Neural crest cell (in vitro differentiated cells): ENCODE measurements around the gene OSBP2. TPM values are rescaled to one million over a fixed set of nuclear protein-coding genes. Genes with fewer than 3 reads are reported as not detected.
"Not testable (repeated sequence)": the region's sequence is repeated elsewhere in the genome, so short reads cannot be mapped to it uniquely, and the experiment has no call there.

Experiments used
- DNase-seq: peaks from one replicate; pipeline ENCODE4 v3.0.0; 2021; ENCODE audit warnings: low read depth, mixed read lengths, low spot score
- H3K27ac Mint-ChIP-seq: one replicate; pipeline ENCODE4 v1.8.0; 2021; ENCODE audit warnings: mild to moderate bottlenecking, mixed read lengths; ENCODE audit not compliant: unreplicated experiment
- H3K27me3 Mint-ChIP-seq: 2 replicates; pipeline ENCODE4 v1.8.0; 2021; ENCODE audit warnings: low read depth, mild to moderate bottlenecking, mixed read lengths
- H3K36me3 Mint-ChIP-seq: 2 replicates; pipeline ENCODE4 v1.8.0; 2021; ENCODE audit warnings: low read depth, mild to moderate bottlenecking, mixed read lengths
- H3K4me1 Mint-ChIP-seq: 2 replicates; pipeline ENCODE4 v1.8.0; 2021; ENCODE audit warnings: mixed read lengths
- H3K4me3 Mint-ChIP-seq: one replicate; pipeline ENCODE4 v1.8.0; 2021; ENCODE audit warnings: mild to moderate bottlenecking, mixed read lengths
- H3K9me3 Mint-ChIP-seq: 2 replicates; pipeline ENCODE4 v1.8.0; 2021; ENCODE audit warnings: mixed read lengths
- total RNA-seq: library from RNA; stranded (reverse); gene quantifications from 2 replicates; pipeline ENCODE4 v1.2.1, GENCODE V29; 2021
- TF ChIP-seq, protein P1 (sequence below): fragments of 200-600 bp; sonication (generic); conservative IDR thresholded peaks from 2 replicates; pipeline ENCODE4 v1.5.0; 2021; ENCODE audit warnings: antibody characterized with exemption, mild to moderate bottlenecking

Gene OSBP2
- total RNA-seq, 1 donor from 2014 or later = 2.8 TPM

DNA sequence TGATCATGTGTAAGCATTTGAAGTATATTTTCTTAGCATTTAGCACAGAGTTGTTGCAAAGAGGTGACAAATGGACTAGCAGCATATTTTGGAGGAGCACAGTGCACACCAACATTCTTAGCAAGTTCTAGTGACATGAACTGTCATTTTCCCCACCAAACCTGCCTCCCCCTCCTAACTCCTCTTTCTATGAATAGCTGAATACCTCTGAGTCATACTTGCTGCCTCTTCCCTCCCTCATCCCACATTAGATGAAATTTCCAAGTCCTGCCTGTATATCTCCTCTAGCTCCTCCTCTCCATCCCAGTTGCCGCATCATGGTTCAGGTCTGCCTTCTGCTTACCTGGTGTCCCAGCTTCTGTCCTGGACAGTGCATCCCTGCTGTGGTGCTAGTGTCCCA is 7.2 kb downstream of the OSBP2 start:
- Mint-ChIP-seq H3K4me3 (no peak overlapping the region), H3K27ac (no peak overlapping the region), H3K4me1 (peaks cover 15% of the 10 kb centered on the region), H3K36me3 (no peaks in the 10 kb centered on the region), H3K9me3 (no peaks in the 10 kb centered on the region), H3K27me3 (peaks cover 5% of the 10 kb centered on the region)
- TF ChIP-seq, protein P1, sequence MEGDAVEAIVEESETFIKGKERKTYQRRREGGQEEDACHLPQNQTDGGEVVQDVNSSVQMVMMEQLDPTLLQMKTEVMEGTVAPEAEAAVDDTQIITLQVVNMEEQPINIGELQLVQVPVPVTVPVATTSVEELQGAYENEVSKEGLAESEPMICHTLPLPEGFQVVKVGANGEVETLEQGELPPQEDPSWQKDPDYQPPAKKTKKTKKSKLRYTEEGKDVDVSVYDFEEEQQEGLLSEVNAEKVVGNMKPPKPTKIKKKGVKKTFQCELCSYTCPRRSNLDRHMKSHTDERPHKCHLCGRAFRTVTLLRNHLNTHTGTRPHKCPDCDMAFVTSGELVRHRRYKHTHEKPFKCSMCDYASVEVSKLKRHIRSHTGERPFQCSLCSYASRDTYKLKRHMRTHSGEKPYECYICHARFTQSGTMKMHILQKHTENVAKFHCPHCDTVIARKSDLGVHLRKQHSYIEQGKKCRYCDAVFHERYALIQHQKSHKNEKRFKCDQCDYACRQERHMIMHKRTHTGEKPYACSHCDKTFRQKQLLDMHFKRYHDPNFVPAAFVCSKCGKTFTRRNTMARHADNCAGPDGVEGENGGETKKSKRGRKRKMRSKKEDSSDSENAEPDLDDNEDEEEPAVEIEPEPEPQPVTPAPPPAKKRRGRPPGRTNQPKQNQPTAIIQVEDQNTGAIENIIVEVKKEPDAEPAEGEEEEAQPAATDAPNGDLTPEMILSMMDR = no peak
- no peak for DNase-seq

DNA sequence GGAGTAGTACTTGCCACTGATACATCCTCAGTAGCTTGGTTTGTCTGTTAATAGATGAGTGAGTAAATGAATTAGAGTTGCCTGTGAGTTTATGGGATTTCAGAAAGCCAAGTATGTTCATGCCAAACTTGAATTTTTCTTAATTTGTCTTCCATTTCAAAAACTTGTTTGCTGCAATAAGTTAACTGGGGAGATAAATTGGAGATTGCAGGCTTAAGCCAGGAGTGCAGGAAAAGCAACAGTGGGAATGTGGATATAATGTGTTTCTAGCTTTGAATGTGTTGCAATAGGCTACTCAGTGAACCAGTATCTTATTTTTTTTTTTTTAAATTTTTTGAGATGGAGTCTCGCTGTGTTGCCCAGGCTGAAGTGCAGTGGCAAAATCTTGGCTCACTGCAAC is 8.2 kb downstream of the OSBP2 start:
- H3K36me3 Mint-ChIP-seq = no peaks in the 10 kb centered on the region
- TF ChIP-seq, protein P1 = no peak
- H3K4me3 Mint-ChIP-seq = no peak overlapping the region
- peaks cover 15% of the 10 kb centered on the region for H3K4me1 Mint-ChIP-seq
- no peaks in the 10 kb centered on the region for H3K9me3 Mint-ChIP-seq
- H3K27me3 Mint-ChIP-seq = no peaks in the 10 kb centered on the region
- no peak overlapping the region for H3K27ac Mint-ChIP-seq
- no peak for DNase-seq

DNA sequence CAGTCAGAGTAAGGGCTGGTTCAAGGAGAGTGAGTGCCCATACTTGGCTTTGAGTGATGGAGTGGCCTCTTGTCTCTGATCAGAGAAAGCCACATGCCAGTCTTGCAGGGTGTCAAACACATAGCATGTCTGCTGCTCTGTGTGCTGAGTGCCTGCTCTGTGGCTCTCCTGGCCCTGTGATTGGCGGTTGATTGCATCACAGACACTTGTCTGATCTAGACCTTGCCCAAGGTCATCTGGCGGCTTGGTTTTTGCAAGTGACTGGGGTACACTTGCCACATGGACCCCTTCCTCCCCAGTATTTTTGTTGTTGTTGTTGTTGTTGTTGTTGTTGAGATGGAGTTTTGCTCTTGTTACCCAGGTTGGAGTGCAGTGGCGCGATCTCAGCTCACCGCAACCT is 10.3 kb downstream of the OSBP2 start:
- Mint-ChIP-seq H3K36me3 (no peaks in the 10 kb centered on the region), H3K9me3 (no peaks in the 10 kb centered on the region), H3K4me1 (peaks cover 15% of the 10 kb centered on the region), H3K4me3 (no peak overlapping the region), H3K27ac (no peak overlapping the region), H3K27me3 (no peaks in the 10 kb centered on the region)
- DNase-seq = no peak
- TF ChIP-seq, protein P1 = no peak

DNA sequence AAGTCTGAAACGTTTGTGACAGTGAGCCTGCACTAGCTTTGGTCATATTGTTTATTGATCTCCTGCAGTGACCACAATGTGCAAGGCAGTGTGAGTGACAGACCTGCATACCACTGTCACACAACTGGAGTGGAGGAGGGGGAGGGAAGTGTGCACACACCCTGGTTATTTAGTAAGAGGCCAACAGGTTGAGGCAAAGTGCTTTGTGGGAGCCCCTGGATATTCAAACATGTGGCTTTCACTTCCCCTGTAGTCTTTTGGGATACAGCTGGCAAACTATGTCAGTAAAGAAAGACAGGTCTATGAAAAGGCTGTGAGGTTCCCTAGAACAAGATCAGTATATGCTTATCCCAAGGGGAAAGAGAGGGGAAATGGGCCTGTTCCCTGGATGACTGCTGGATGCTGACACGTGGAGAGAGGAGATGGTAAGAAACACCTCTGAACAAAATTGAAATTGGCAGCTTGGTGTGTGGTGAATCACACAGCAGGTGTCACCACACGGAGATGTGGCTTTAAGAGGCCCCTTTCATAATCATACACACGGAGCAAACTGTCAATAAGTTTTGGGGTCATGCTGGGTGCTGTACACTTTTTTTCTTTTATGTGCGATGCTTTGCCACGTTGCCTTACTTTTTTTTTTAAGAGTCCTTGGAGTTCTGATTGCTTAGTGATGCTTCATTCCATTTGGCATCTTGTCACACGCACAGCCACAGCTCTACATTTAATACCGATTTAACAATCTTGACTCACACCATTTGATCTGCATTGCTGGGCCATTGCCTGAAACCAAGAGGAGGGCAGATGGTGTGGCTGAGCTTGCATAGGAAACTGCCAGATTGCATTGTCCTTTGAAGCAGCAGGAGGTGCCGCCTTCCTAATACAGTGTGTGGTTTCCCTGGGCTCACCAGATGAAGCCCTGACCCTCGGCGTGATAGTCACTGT is 11.3 kb downstream of the OSBP2 start:
- Mint-ChIP-seq H3K27me3 (no peaks in the 10 kb centered on the region), H3K27ac (no peak overlapping the region), H3K36me3 (no peaks in the 10 kb centered on the region), H3K4me1 (peaks cover 15% of the 10 kb centered on the region), H3K9me3 (no peaks in the 10 kb centered on the region), H3K4me3 (no peak overlapping the region)
- DNase-seq = no peak
- TF ChIP-seq, protein P1 = no peak

DNA sequence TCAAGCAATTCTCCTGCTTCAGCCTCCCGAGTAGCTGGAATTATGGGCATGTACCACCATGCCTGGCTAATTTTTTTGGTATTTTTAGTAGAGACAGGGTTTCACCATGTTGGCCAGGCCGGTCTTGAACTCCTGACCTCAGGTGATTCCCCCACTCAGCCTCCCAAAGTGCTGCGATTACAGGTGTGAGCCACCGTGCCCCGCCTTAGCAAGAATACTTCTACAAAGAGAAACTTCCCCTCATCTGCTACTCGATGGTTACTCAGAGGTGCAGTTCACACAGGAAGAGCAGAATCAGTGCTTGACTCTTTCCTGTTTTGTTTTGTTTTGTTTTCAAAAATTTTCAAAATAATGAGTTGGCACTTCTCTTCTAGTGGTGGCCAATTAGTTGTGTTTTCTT is 15.3 kb downstream of the OSBP2 start:
- H3K36me3 Mint-ChIP-seq, H3K9me3 Mint-ChIP-seq, H3K27ac Mint-ChIP-seq, H3K4me3 Mint-ChIP-seq, DNase-seq, H3K27me3 Mint-ChIP-seq: not testable (repeated sequence)
- H3K4me1 Mint-ChIP-seq = peaks cover 15% of the 10 kb centered on the region

DNA sequence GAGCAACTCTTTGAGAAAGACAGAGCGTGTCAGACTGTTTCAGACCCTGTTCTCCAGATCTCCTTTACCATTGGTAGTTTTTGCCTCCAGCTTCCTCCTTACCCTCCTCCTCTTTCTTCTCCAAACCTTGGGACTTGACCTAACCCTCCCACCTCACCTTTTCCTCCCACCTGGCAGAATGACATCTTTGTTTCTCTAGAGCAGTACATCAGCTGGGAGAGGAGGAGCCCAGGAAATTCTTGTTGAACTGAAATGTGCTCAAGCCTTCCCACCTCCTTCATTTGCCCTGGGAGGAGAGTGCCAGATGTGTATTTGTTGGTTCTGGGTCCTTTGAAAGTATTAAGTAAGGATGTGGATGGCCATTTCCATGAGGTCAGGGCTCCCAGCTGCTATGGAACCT is 17.4 kb downstream of the OSBP2 start:
- no peaks in the 10 kb centered on the region for H3K4me1 Mint-ChIP-seq
- H3K27me3 Mint-ChIP-seq = no peaks in the 10 kb centered on the region
- no peaks in the 10 kb centered on the region for H3K36me3 Mint-ChIP-seq
- no peak for DNase-seq
- H3K27ac Mint-ChIP-seq = no peak overlapping the region
- H3K4me3 Mint-ChIP-seq = no peak overlapping the region
- H3K9me3 Mint-ChIP-seq = peaks cover 3% of the 10 kb centered on the region
- TF ChIP-seq, protein P1 = no peak
